Astrocyte (in vitro differentiated cells and primary cell): ENCODE data around the gene SPRY2.

ENCODE experiments used
- CTCF ChIP-seq: IDR thresholded peaks from 2 replicates; pipeline ENCODE4 v1.5.1; 2011; ENCODE audit warnings: low read depth, mild to moderate bottlenecking, inconsistent platforms, low read length, moderate library complexity; ENCODE audit not compliant: insufficient read depth
- EZH2 ChIP-seq: IDR thresholded peaks from 2 replicates; pipeline ENCODE4 v1.6.1; 2012; ENCODE audit warnings: mild to moderate bottlenecking, low read length, inconsistent platforms; ENCODE audit not compliant: insufficient read depth

- TF ChIP-seq CTCF (no peak), EZH2 (no peak)
These were observed 4.1 kb downstream of the SPRY2 start for GRCh38 chr13:80336776-80337287.
